HEK293 (cell line): ENCODE results near the gene SLC2A9.

Source experiments
- CTCF ChIA-PET: fragments of 350-600 bp; formaldehyde crosslinking; extraction: SDS; loops from one replicate; lab custom pipeline; 2021; ENCODE audit warnings: antibody characterized with exemption; lab: Yijun Ruan, JAX
- POLR2A ChIA-PET: fragments of 300-600 bp; formaldehyde crosslinking; extraction: SDS; loops from one replicate; lab custom pipeline; 2020; ENCODE audit warnings: antibody characterized with exemption, inconsistent platforms; lab: Yijun Ruan, JAX
- H3K27ac ChIP-seq: fragments of 200-500 bp; sonication (Bioruptor generic); 2 replicates; pipeline ENCODE4 v1.5.1; 2014; ENCODE audit warnings: low read depth, low read length, control low read depth, inconsistent platforms; ENCODE audit errors: extremely low read depth
- H3K36me3 ChIP-seq, 2 experiments: fragments of 200-500 bp in 1 of 2; sonication (Bioruptor generic) in 1 of 2; 1 replicate in 1 of 2; 2 replicates in 1 of 2; pipeline ENCODE4 v1.5.1; 2014 to 2017; ENCODE audit warnings: inconsistent platforms in 2 of 2, low read length in 2 of 2; ENCODE audit not compliant: control insufficient read depth in 2 of 2, insufficient read depth in 1 of 2
- H3K4me1 ChIP-seq: fragments of 200-500 bp; sonication (Bioruptor generic); 2 replicates; pipeline ENCODE4 v1.5.1; 2014; ENCODE audit warnings: mild to moderate bottlenecking, low read length, inconsistent platforms; ENCODE audit not compliant: control insufficient read depth, insufficient read depth
- H3K4me3 ChIP-seq: 2 replicates; pipeline ENCODE4 v1.5.1; 2011; ENCODE audit warnings: low read depth, mild to moderate bottlenecking, control low read depth, low read length, moderate library complexity
- H3K9me3 ChIP-seq: fragments of 200-500 bp; sonication (Bioruptor generic); 2 replicates; pipeline ENCODE4 v1.5.1; 2014; ENCODE audit warnings: low read depth, low read length, inconsistent platforms; ENCODE audit not compliant: control insufficient read depth, insufficient read depth
- OVOL3 ChIP-seq: fragments of 450-650 bp; formaldehyde crosslinking; IDR thresholded peaks from 2 replicates; pipeline ENCODE4 v1.5.1; 2016; ENCODE audit warnings: missing biosample characterization, missing genetic modification characterization
- PRDM4 ChIP-seq: fragments of 450-650 bp; formaldehyde crosslinking; IDR thresholded peaks from 2 replicates; pipeline ENCODE4 v1.5.1; 2017; ENCODE audit warnings: missing biosample characterization, missing genetic modification characterization
- YY1 ChIP-seq: fragments of 450-650 bp; formaldehyde crosslinking; IDR thresholded peaks from 2 replicates; pipeline ENCODE4 v1.5.1; 2018; ENCODE audit warnings: missing biosample characterization, missing genetic modification characterization
- ZBTB26 ChIP-seq: fragments of 450-650 bp; formaldehyde crosslinking; optimal IDR thresholded peaks from 2 replicates; pipeline ENCODE3; 2016; ENCODE audit warnings: missing biosample characterization, mild to moderate bottlenecking, missing genetic modification characterization
- ZBTB8A ChIP-seq: fragments of 450-650 bp; formaldehyde crosslinking; IDR thresholded peaks from 2 replicates; pipeline ENCODE4 v1.5.1; 2016; ENCODE audit warnings: missing biosample characterization, missing genetic modification characterization
- ZEB2 ChIP-seq: fragments of 450-650 bp; formaldehyde crosslinking; IDR thresholded peaks from 2 replicates; pipeline ENCODE4 v1.5.1; 2016; ENCODE audit warnings: missing biosample characterization, missing genetic modification characterization
- ZFP37 ChIP-seq: fragments of 450-650 bp; formaldehyde crosslinking; IDR thresholded peaks from 2 replicates; pipeline ENCODE4 v1.5.1; 2016; ENCODE audit warnings: missing biosample characterization, missing genetic modification characterization
- ZFP41 ChIP-seq: fragments of 450-650 bp; formaldehyde crosslinking; IDR thresholded peaks from 2 replicates; pipeline ENCODE4 v1.5.1; 2016; ENCODE audit warnings: missing biosample characterization, missing genetic modification characterization, borderline replicate concordance
- ZFP69B ChIP-seq: fragments of 450-650 bp; formaldehyde crosslinking; IDR thresholded peaks from 2 replicates; pipeline ENCODE4 v1.5.1; 2016; ENCODE audit warnings: missing biosample characterization, missing genetic modification characterization
- ZNF114 ChIP-seq: fragments of 450-650 bp; formaldehyde crosslinking; IDR thresholded peaks from 2 replicates; pipeline ENCODE4 v1.5.0; 2017; ENCODE audit warnings: missing biosample characterization, missing genetic modification characterization
- ZNF121 ChIP-seq: fragments of 450-650 bp; formaldehyde crosslinking; IDR thresholded peaks from 2 replicates; pipeline ENCODE4 v1.5.1; 2016; ENCODE audit warnings: missing biosample characterization, missing genetic modification characterization
- ZNF18 ChIP-seq: fragments of 450-650 bp; formaldehyde crosslinking; IDR thresholded peaks from 2 replicates; pipeline ENCODE4 v1.5.1; 2016; ENCODE audit warnings: missing biosample characterization, missing genetic modification characterization
- ZNF19 ChIP-seq: fragments of 450-650 bp; formaldehyde crosslinking; IDR thresholded peaks from 2 replicates; pipeline ENCODE4; 2016; ENCODE audit warnings: missing biosample characterization, missing genetic modification characterization, low read depth
- ZNF221 ChIP-seq: fragments of 450-650 bp; formaldehyde crosslinking; IDR thresholded peaks from 2 replicates; pipeline ENCODE4 v1.5.1; 2017; ENCODE audit warnings: missing biosample characterization, missing genetic modification characterization, borderline replicate concordance
- ZNF24 ChIP-seq: fragments of 450-650 bp; formaldehyde crosslinking; IDR thresholded peaks from 2 replicates; pipeline ENCODE4 v1.5.1; 2016; ENCODE audit warnings: missing biosample characterization, missing genetic modification characterization
- ZNF324 ChIP-seq: fragments of 450-650 bp; formaldehyde crosslinking; IDR thresholded peaks from 2 replicates; pipeline ENCODE4 v1.5.1; 2016; ENCODE audit warnings: missing biosample characterization, missing genetic modification characterization
- ZNF514 ChIP-seq: fragments of 450-650 bp; formaldehyde crosslinking; IDR thresholded peaks from 2 replicates; pipeline ENCODE4 v1.5.1; 2016; ENCODE audit warnings: missing biosample characterization, missing genetic modification characterization
- ZNF530 ChIP-seq: fragments of 450-650 bp; formaldehyde crosslinking; IDR thresholded peaks from 2 replicates; pipeline ENCODE4 v1.5.1; 2016; ENCODE audit warnings: low read depth, missing biosample characterization, missing genetic modification characterization
- ZNF548 ChIP-seq: fragments of 450-650 bp; formaldehyde crosslinking; IDR thresholded peaks from 2 replicates; pipeline ENCODE4 v1.5.1; 2016; ENCODE audit warnings: missing biosample characterization, missing genetic modification characterization
- ZNF571 ChIP-seq: fragments of 450-650 bp; formaldehyde crosslinking; IDR thresholded peaks from 2 replicates; pipeline ENCODE4 v1.5.0; 2017; ENCODE audit warnings: missing biosample characterization, missing genetic modification characterization
- ZNF701 ChIP-seq: fragments of 450-650 bp; formaldehyde crosslinking; IDR thresholded peaks from 2 replicates; pipeline ENCODE4 v1.5.1; 2016; ENCODE audit warnings: missing biosample characterization, missing genetic modification characterization
- ZNF837 ChIP-seq: fragments of 450-650 bp; formaldehyde crosslinking; IDR thresholded peaks from 2 replicates; pipeline ENCODE4 v1.5.1; 2016; ENCODE audit warnings: missing biosample characterization, missing genetic modification characterization
- ZXDB ChIP-seq: fragments of 450-650 bp; formaldehyde crosslinking; IDR thresholded peaks from 2 replicates; pipeline ENCODE4 v1.5.1; 2016; ENCODE audit warnings: missing biosample characterization, missing genetic modification characterization
- TF ChIP-seq, protein P1 (sequence below): fragments of 450-650 bp; formaldehyde crosslinking; IDR thresholded peaks from 2 replicates; pipeline ENCODE4 v1.5.1; 2017; ENCODE audit warnings: missing biosample characterization, missing genetic modification characterization
- TF ChIP-seq, protein P2 (sequence below): fragments of 450-650 bp; formaldehyde crosslinking; IDR thresholded peaks from 2 replicates; pipeline ENCODE4 v1.5.1; 2016; ENCODE audit warnings: missing biosample characterization, missing genetic modification characterization

The SLC2A9 gene

GRCh38 chr4:9913846-9914245 is 107.5 kb downstream of the SLC2A9 start:
- CTCF ChIA-PET, result no interaction called here
- TF ChIP-seq, protein P1, sequence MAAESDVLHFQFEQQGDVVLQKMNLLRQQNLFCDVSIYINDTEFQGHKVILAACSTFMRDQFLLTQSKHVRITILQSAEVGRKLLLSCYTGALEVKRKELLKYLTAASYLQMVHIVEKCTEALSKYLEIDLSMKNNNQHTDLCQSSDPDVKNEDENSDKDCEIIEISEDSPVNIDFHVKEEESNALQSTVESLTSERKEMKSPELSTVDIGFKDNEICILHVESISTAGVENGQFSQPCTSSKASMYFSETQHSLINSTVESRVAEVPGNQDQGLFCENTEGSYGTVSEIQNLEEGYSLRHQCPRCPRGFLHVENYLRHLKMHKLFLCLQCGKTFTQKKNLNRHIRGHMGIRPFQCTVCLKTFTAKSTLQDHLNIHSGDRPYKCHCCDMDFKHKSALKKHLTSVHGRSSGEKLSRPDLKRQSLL (tag by site-specific recombination), result no peak
- TF ChIP-seq ZNF19 (tag by site-specific recombination) (no peak), ZBTB8A (tag by site-specific recombination) (no peak), ZNF548 (no peak), OVOL3 (tag by site-specific recombination) (no peak), PRDM4 (tag by site-specific recombination) (no peak)
- H3K36me3 ChIP-seq, result no peaks in the 10 kb centered on the region
- H3K4me3 ChIP-seq, result no peak overlapping the region
- H3K4me1 ChIP-seq, result no peaks in the 10 kb centered on the region
- POLR2A ChIA-PET, result no interaction called here
- no peaks in the 10 kb centered on the region for H3K9me3 ChIP-seq
- H3K27ac ChIP-seq, result no peak overlapping the region

- Histone ChIP-seq H3K36me3 (no peaks in the 10 kb centered on the region), H3K4me3 (no peak overlapping the region), H3K9me3 (no peaks in the 10 kb centered on the region), H3K4me1 (no peaks in the 10 kb centered on the region), H3K27ac (no peak overlapping the region)
- ChIA-PET POLR2A (no interaction called here), CTCF (no interaction called here)
- no peak for TF ChIP-seq ZNF114 (tag by site-specific recombination)
- TF ChIP-seq ZBTB8A (tag by site-specific recombination), result no peak
- no peak for TF ChIP-seq ZXDB (tag by site-specific recombination)
- TF ChIP-seq ZNF18 (tag by site-specific recombination), result no peak
- TF ChIP-seq ZEB2, result no peak
- no peak for TF ChIP-seq ZNF24 (tag by site-specific recombination)
- TF ChIP-seq YY1, result no peak
- TF ChIP-seq ZNF837 (tag by site-specific recombination), result no peak
- no peak for TF ChIP-seq ZNF701
- no peak for TF ChIP-seq ZNF514 (tag by site-specific recombination)
- no peak for TF ChIP-seq ZFP37 (tag by site-specific recombination)
- no peak for TF ChIP-seq ZFP69B
- no peak for TF ChIP-seq ZNF530 (tag by site-specific recombination)
- TF ChIP-seq, protein P2, sequence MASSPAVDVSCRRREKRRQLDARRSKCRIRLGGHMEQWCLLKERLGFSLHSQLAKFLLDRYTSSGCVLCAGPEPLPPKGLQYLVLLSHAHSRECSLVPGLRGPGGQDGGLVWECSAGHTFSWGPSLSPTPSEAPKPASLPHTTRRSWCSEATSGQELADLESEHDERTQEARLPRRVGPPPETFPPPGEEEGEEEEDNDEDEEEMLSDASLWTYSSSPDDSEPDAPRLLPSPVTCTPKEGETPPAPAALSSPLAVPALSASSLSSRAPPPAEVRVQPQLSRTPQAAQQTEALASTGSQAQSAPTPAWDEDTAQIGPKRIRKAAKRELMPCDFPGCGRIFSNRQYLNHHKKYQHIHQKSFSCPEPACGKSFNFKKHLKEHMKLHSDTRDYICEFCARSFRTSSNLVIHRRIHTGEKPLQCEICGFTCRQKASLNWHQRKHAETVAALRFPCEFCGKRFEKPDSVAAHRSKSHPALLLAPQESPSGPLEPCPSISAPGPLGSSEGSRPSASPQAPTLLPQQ (tag by site-specific recombination), result no peak
- no peak for TF ChIP-seq ZNF121
- TF ChIP-seq ZNF571 (tag by site-specific recombination), result no peak
- TF ChIP-seq ZNF324 (tag by site-specific recombination), result no peak
- TF ChIP-seq ZNF221 (tag by site-specific recombination), result no peak
- no peak for TF ChIP-seq ZFP41
- TF ChIP-seq ZBTB26 (tag by site-specific recombination), result no peak
Observed at GRCh38 chr4:9906996-9907395, 114.3 kb downstream of the SLC2A9 start.
